ENCODE data around the gene ALDH9A1.

DNA sequence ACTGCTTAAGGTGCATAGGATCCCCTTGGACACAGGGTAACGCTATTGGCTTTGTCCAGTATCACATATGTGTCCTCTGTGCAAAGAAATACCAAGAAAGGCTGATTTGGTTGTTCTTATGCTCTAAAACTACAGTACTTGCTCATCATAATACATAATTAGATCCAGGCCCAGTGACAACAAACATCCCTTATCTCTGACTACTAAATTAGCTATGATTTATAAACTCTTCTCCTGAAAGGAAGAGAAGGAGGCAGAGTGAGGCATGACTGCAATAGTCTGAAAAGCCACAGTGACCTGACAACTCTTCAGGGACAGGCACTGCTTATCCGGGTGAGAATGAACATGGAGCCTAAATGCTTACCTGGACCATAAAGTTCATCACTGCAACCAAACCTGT, 36.7 kb downstream of the ALDH9A1 start:
- TF ChIP-seq CTCF (IDR thresholded peaks at IDR 0.05) (no peak), EP300 (IDR thresholded peaks at IDR 0.05) (no peak), POLR2A (IDR thresholded peaks at IDR 0.05) (no peak)

All from gastroesophageal sphincter (tissue), 3 donors.